Endodermal cell (in vitro differentiated cells): Measurements from ENCODE around the gene ENTPD1. TPM values are rescaled to one million over a fixed set of nuclear protein-coding genes. Genes with fewer than 3 reads are reported as not detected.

Experiments
- DNase-seq: peaks from one replicate; pipeline ENCODE4 v3.0.0-alpha.2; 2017
- H3K27ac ChIP-seq: 2 replicates; pipeline ENCODE4 v1.5.1; 2013; ENCODE audit warnings: mild to moderate bottlenecking, low read depth, low read length, moderate library complexity
- H3K27me3 ChIP-seq: 2 replicates; pipeline ENCODE4 v1.6.1; 2013; ENCODE audit warnings: mild to moderate bottlenecking, low read length, moderate library complexity; ENCODE audit not compliant: insufficient read depth, control insufficient read depth, poor library complexity, severe bottlenecking
- H3K36me3 ChIP-seq: 2 replicates; pipeline ENCODE4 v1.7.0; 2013; ENCODE audit warnings: mild to moderate bottlenecking, low read length, moderate library complexity; ENCODE audit not compliant: control insufficient read depth, insufficient read depth
- H3K4me1 ChIP-seq: one replicate; pipeline ENCODE4 v1.7.0; 2013; ENCODE audit warnings: low read length; ENCODE audit not compliant: control insufficient read depth, insufficient read depth
- H3K4me3 ChIP-seq: 2 replicates; pipeline ENCODE4 v1.5.1; 2013; ENCODE audit warnings: mild to moderate bottlenecking, low read length, moderate library complexity
- H3K9ac ChIP-seq: 2 replicates; pipeline ENCODE4 v1.6.1; 2013; ENCODE audit warnings: mild to moderate bottlenecking, low read length, moderate library complexity; ENCODE audit not compliant: poor library complexity, severe bottlenecking; ENCODE audit errors: extremely low read depth
- H3K9me3 ChIP-seq: 2 replicates; pipeline ENCODE4 v1.6.1; 2013; ENCODE audit warnings: mild to moderate bottlenecking, low read length, moderate library complexity; ENCODE audit not compliant: control insufficient read depth
- H3K27ac Mint-ChIP-seq: 2 replicates; pipeline ENCODE4 v1.8.0; 2020; ENCODE audit warnings: mixed read lengths
- H3K27me3 Mint-ChIP-seq: 2 replicates; pipeline ENCODE4 v1.8.0; 2021; ENCODE audit warnings: mild to moderate bottlenecking, mixed read lengths; ENCODE audit not compliant: insufficient read depth
- H3K36me3 Mint-ChIP-seq: 2 replicates; pipeline ENCODE4 v1.8.0; 2020; ENCODE audit warnings: low read depth, mixed read lengths
- H3K4me1 Mint-ChIP-seq: 2 replicates; pipeline ENCODE4 v1.8.0; 2020; ENCODE audit warnings: mixed read lengths
- H3K4me3 Mint-ChIP-seq: 2 replicates; pipeline ENCODE4 v1.8.0; 2020; ENCODE audit warnings: mild to moderate bottlenecking, moderate library complexity, mixed read lengths
- H3K9me3 Mint-ChIP-seq: 2 replicates; pipeline ENCODE4 v1.8.0; 2020; ENCODE audit warnings: mild to moderate bottlenecking, mixed read lengths
- CTCF ChIP-seq: fragments of 200-600 bp; sonication (generic); conservative IDR thresholded peaks from 2 replicates; pipeline ENCODE4 v1.5.0; 2021; ENCODE audit warnings: antibody characterized with exemption, mild to moderate bottlenecking
- WGBS, 2 experiments: methylation state at CpG; one replicate each; pipeline versions ENCODE4 v1.1.5 to v1.1.7; 2013; ENCODE audit warnings: missing lambda C conversion rate in 2 of 2, mixed read lengths in 1 of 2; ENCODE audit not compliant: insufficient coverage in 1 of 2, insufficient read length in 1 of 2; 5-methylcytosine and 5-hydroxymethylcytosine counted together
- total RNA-seq, 2 donors: library from RNA; stranded (reverse); fragmentation: NEBNext Ultra II Directional in 1 of 2; extraction: Animal tissue kit (Norgen Biotek cat#: 25700) in 1 of 2; gene quantifications; 2 replicates in 1 of 2; 3 replicates in 1 of 2; pipeline ENCODE4 v1.2.1, GENCODE V29; 2021

The ENTPD1 gene
- total RNA-seq, 2 donors from 2014 or later = 3.9 TPM

- peaks cover 38% of the 10 kb centered on the region for H3K4me1 Mint-ChIP-seq
- TF ChIP-seq CTCF = no peak
- Histone ChIP-seq H3K27ac (no peak overlapping the region), H3K9me3 (peaks cover 29% of the 10 kb centered on the region), H3K27me3 (no peaks in the 10 kb centered on the region), H3K4me3 (no peak overlapping the region), H3K36me3 (no peaks in the 10 kb centered on the region), H3K4me1 (peaks cover 14% of the 10 kb centered on the region), H3K9ac (no peak overlapping the region)
- 54 to 56% methylated on average over 2 to 3 of the region's 3 CpGs for WGBS, 2 experiments
- no peak overlapping the region for H3K4me3 Mint-ChIP-seq
- no peaks in the 10 kb centered on the region for H3K36me3 Mint-ChIP-seq
- no peaks in the 10 kb centered on the region for H3K27me3 Mint-ChIP-seq
- no peak overlapping the region for H3K27ac Mint-ChIP-seq
- DNase-seq = no peak
- H3K9me3 Mint-ChIP-seq = peaks cover 17% of the 10 kb centered on the region
Measured at GRCh38 chr10:95820363-95820762, 64.4 kb downstream of the ENTPD1 start.

- H3K4me1 Mint-ChIP-seq = peaks cover 38% of the 10 kb centered on the region
- no peak overlapping the region for H3K27ac ChIP-seq
- no peak for TF ChIP-seq CTCF
- H3K4me3 Mint-ChIP-seq = no peak overlapping the region
- H3K27ac Mint-ChIP-seq = no peak overlapping the region
- H3K27me3 ChIP-seq = no peaks in the 10 kb centered on the region
- H3K4me1 ChIP-seq = peaks cover 13% of the 10 kb centered on the region
- no peaks in the 10 kb centered on the region for H3K36me3 ChIP-seq
- peaks cover 15% of the 10 kb centered on the region for H3K9me3 ChIP-seq
- peaks cover 11% of the 10 kb centered on the region for H3K9me3 Mint-ChIP-seq
- 80% methylated on average over 1 of the region's 1 CpG; no CpG with 5 or more reads in 1 of the 2 experiments for WGBS, 2 experiments
- no peaks in the 10 kb centered on the region for H3K36me3 Mint-ChIP-seq
- DNase-seq = no peak
- H3K9ac ChIP-seq = no peak overlapping the region
- H3K27me3 Mint-ChIP-seq = no peaks in the 10 kb centered on the region
- H3K4me3 ChIP-seq = no peak overlapping the region
Measured at GRCh38 chr10:95821720-95822119, 65.8 kb downstream of the ENTPD1 start.

GRCh38 chr10:95830044-95830443 is 74.1 kb downstream of the ENTPD1 start:
- DNase-seq = no peak
- Histone ChIP-seq H3K27me3 (no peaks in the 10 kb centered on the region), H3K27ac (no peak overlapping the region), H3K36me3 (no peaks in the 10 kb centered on the region), H3K4me1 (no peaks in the 10 kb centered on the region), H3K9me3 (no peaks in the 10 kb centered on the region), H3K4me3 (no peak overlapping the region), H3K9ac (no peak overlapping the region)
- H3K36me3 Mint-ChIP-seq = peaks cover 2% of the 10 kb centered on the region
- no peaks in the 10 kb centered on the region for H3K27me3 Mint-ChIP-seq
- H3K4me3 Mint-ChIP-seq = no peak overlapping the region
- no peak overlapping the region for H3K27ac Mint-ChIP-seq
- no peaks in the 10 kb centered on the region for H3K9me3 Mint-ChIP-seq
- H3K4me1 Mint-ChIP-seq = peaks cover 13% of the 10 kb centered on the region
- no peak for TF ChIP-seq CTCF
